ENCODE data around the gene AIM2.

AIM2 gene

GRCh38 chr1:159023723-159024122 is 52.8 kb downstream of the AIM2 start:
- no CpG with 5 or more reads among the region's 10 CpGs for WGBS (ENCODE audit: insufficient coverage, insufficient read length)
- Histone ChIP-seq H3K27ac (ENCODE audit: low read length) (no peak overlapping the region), H3K36me3 (ENCODE audit: control insufficient read depth, insufficient read depth, low read length) (no peaks in the 10 kb centered on the region)

GRCh38 chr1:159015440-159015909 is 61.1 kb downstream of the AIM2 start:
- no peak for DNase-seq (ENCODE audit: low read depth, low spot score)
- Histone ChIP-seq H3K27ac (ENCODE audit: low read length) (no peak overlapping the region), H3K36me3 (ENCODE audit: control insufficient read depth, insufficient read depth, low read length) (no peaks in the 10 kb centered on the region), H3K4me3 (ENCODE audit: low read length) (no peak overlapping the region), H3K9me3 (ENCODE audit: control insufficient read depth, insufficient read depth, low read length) (no peaks in the 10 kb centered on the region), H3K27me3 (ENCODE audit: control insufficient read depth, insufficient read depth, low read length) (no peaks in the 10 kb centered on the region), H3K4me1 (ENCODE audit: control insufficient read depth, insufficient read depth, low read length) (no peaks in the 10 kb centered on the region)
- no CpG with 5 or more reads among the region's 4 CpGs for WGBS (ENCODE audit: insufficient coverage, insufficient read length)

More at GRCh38 chr1:159023723-159024122, 52.8 kb downstream of the AIM2 start:
- no peak for DNase-seq (ENCODE audit: low read depth, low spot score)
- Histone ChIP-seq H3K4me3 (ENCODE audit: low read length) (no peak overlapping the region), H3K9me3 (ENCODE audit: control insufficient read depth, insufficient read depth, low read length) (no peaks in the 10 kb centered on the region), H3K4me1 (ENCODE audit: control insufficient read depth, insufficient read depth, low read length) (no peaks in the 10 kb centered on the region), H3K27me3 (ENCODE audit: control insufficient read depth, insufficient read depth, low read length) (no peaks in the 10 kb centered on the region)

DNA sequence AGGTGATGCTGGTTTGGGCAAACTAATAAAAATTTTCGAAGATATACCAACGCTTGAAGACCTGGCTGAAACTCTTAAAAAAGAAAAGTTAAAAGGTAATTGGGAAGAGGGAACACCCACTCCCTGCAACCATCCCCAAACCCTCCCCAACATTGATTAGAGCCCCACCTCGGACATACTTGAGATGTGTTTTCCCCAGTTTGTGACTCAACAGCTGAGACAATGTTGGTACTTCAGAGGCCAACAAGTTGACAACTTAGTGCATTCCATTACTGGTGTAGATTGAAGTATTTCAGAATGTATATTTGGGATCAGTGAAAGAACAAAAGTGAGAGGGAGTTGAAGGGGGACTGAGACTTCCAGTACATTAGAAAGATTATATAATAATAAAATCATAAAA is 61.7 kb downstream of the AIM2 start:
- H3K9me3 ChIP-seq (ENCODE audit: control insufficient read depth, insufficient read depth, low read length): no peaks in the 10 kb centered on the region
- no CpG with 5 or more reads among the region's 3 CpGs for WGBS (ENCODE audit: insufficient coverage, insufficient read length)
- no peak overlapping the region for H3K27ac ChIP-seq (ENCODE audit: low read length)

DNA sequence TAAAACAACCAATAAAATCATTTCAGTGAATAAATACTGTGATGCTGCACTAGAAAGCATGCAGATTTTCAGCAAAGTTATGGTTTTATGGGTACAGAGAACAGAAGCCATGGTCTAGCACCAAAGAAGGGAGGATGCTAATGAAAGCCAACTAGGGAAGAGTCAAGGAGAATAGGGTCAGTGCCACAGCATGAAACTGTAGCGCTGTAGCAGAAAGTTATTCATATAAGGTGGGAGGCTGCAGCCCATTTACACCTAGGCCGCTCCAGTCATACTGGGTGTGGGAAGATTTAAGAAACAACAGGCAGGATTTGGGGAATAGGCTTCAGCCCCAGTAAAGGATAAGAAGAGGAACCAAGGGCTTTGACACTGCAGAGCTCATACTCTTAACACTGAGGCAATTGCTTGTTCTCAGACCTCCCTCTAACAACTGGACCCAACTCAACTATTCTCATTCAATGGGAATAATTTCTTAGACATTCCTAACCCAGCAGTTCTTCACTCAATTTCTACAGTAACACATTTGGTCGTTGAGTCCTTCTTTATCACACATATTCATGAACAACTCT is 62.5 kb downstream of the AIM2 start:
- DNase-seq (ENCODE audit: low read depth, low spot score): no peak
- Histone ChIP-seq H3K4me1 (ENCODE audit: control insufficient read depth, insufficient read depth, low read length) (no peaks in the 10 kb centered on the region), H3K4me3 (ENCODE audit: low read length) (no peak overlapping the region), H3K27ac (ENCODE audit: low read length) (no peak overlapping the region), H3K9me3 (ENCODE audit: control insufficient read depth, insufficient read depth, low read length) (no peaks in the 10 kb centered on the region), H3K27me3 (ENCODE audit: control insufficient read depth, insufficient read depth, low read length) (no peaks in the 10 kb centered on the region), H3K36me3 (ENCODE audit: control insufficient read depth, insufficient read depth, low read length) (no peaks in the 10 kb centered on the region)
- WGBS (ENCODE audit: insufficient coverage, insufficient read length): no CpG with 5 or more reads among the region's 3 CpGs

More for the DNA sequence above, 61.7 kb downstream of the AIM2 start:
- Histone ChIP-seq H3K36me3 (ENCODE audit: control insufficient read depth, insufficient read depth, low read length) (no peaks in the 10 kb centered on the region), H3K4me3 (ENCODE audit: low read length) (no peak overlapping the region), H3K4me1 (ENCODE audit: control insufficient read depth, insufficient read depth, low read length) (no peaks in the 10 kb centered on the region), H3K27me3 (ENCODE audit: control insufficient read depth, insufficient read depth, low read length) (no peaks in the 10 kb centered on the region)
- DNase-seq (ENCODE audit: low read depth, low spot score): no peak

DNA sequence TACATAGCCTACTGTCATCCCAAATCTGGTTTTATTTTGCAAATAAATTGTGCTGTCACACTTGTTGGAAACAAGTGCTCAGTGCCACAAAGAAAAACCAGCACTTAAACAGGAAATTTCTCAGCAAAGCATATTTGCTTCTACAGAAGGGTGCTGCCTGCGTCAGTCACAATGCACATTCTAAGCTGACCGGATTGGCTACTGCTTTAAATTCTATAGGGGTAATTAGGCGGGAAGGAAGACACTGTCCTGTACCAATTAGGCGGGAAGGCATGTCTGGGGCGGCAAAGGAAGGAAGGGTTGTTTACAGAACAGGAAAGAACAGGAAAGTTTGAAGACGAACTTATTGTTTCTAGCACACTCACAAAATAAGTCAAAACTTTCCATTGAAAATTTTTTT is 64.1 kb downstream of the AIM2 start:
- Histone ChIP-seq H3K4me3 (ENCODE audit: low read length) (no peak overlapping the region), H3K4me1 (ENCODE audit: control insufficient read depth, insufficient read depth, low read length) (no peaks in the 10 kb centered on the region), H3K27ac (ENCODE audit: low read length) (no peak overlapping the region), H3K36me3 (ENCODE audit: control insufficient read depth, insufficient read depth, low read length) (no peaks in the 10 kb centered on the region), H3K9me3 (ENCODE audit: control insufficient read depth, insufficient read depth, low read length) (no peaks in the 10 kb centered on the region), H3K27me3 (ENCODE audit: control insufficient read depth, insufficient read depth, low read length) (no peaks in the 10 kb centered on the region; the same call in 1 of the 2 replicates)
- WGBS (ENCODE audit: insufficient coverage, insufficient read length): no CpG with 5 or more reads among the region's 6 CpGs
- no peak for DNase-seq (ENCODE audit: low read depth, low spot score)

All from iPS DF 6.9 (cell line).